HCT116 (cell line): ENCODE results near the gene BRD7.

Source experiments
- EZH2 ChIP-seq: fragments of 200-600 bp; sonication (generic); IDR thresholded peaks from 2 replicates; pipeline ENCODE4 v1.6.1; 2017; ENCODE audit warnings: antibody characterized with exemption, mixed run types
- FOSL1 ChIP-seq: IDR thresholded peaks from 2 replicates; pipeline ENCODE4 v1.6.1; 2012; ENCODE audit warnings: low read depth
- POLR2A ChIP-seq: IDR thresholded peaks from 2 replicates; pipeline ENCODE4 v1.7.0; 2011; ENCODE audit warnings: borderline replicate concordance; ENCODE audit not compliant: insufficient read depth, insufficient read length; ENCODE audit errors: extremely low read depth
- POLR2AphosphoS5 ChIP-seq: IDR thresholded peaks from 2 replicates; pipeline ENCODE4 v1.6.1; 2011; ENCODE audit warnings: mild to moderate bottlenecking, low read depth, low read length, moderate library complexity
- RAD21 ChIP-seq: IDR thresholded peaks from 2 replicates; pipeline ENCODE4 v1.6.1; 2012; ENCODE audit warnings: low read depth, mild to moderate bottlenecking
- TF ChIP-seq, protein P1 (sequence below), 3 experiments: fragments of 200-600 bp in 1 of 3; sonication (generic) in 1 of 3; IDR thresholded peaks in 2 of 3; conservative IDR thresholded peaks in 1 of 3; 2 replicates each; pipeline ENCODE4 v1.5.1; 2012 to 2017; ENCODE audit warnings: low read depth in 2 of 3, low read length in 2 of 3, antibody characterized with exemption in 1 of 3, borderline replicate concordance in 1 of 3, control low read depth in 1 of 3, mild to moderate bottlenecking in 1 of 3, mixed read lengths in 1 of 3, mixed run types in 1 of 3, moderate library complexity in 1 of 3; ENCODE audit not compliant: insufficient read depth in 1 of 3
- TF ChIP-seq, protein P2 (sequence below): IDR thresholded peaks from 2 replicates; pipeline ENCODE4 v1.6.1; 2012; ENCODE audit warnings: low read depth
- TF ChIP-seq, protein P3 (sequence below): IDR thresholded peaks from 2 replicates; pipeline ENCODE4 v1.6.1; 2012

DNA sequence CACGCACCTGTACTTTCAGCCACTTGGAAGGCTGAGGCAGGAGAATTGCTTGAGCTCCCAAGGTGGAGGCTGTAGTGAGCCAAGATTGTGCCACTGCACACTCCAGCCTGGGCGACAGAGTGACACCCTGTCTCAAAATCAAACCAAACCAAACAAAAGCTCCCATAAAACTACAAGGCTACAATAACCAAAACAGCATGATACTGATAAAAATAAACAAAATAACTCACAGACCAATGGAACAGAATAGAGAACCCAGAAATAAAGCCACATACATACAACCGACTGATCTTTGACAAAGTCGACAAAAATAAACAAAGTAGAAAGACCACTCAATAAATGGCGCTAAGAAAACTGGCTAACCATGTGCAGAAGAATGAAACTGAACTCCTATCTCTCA is 37.2 kb downstream of the BRD7 start:
- TF ChIP-seq POLR2AphosphoS5 = no peak
- TF ChIP-seq, protein P1, sequence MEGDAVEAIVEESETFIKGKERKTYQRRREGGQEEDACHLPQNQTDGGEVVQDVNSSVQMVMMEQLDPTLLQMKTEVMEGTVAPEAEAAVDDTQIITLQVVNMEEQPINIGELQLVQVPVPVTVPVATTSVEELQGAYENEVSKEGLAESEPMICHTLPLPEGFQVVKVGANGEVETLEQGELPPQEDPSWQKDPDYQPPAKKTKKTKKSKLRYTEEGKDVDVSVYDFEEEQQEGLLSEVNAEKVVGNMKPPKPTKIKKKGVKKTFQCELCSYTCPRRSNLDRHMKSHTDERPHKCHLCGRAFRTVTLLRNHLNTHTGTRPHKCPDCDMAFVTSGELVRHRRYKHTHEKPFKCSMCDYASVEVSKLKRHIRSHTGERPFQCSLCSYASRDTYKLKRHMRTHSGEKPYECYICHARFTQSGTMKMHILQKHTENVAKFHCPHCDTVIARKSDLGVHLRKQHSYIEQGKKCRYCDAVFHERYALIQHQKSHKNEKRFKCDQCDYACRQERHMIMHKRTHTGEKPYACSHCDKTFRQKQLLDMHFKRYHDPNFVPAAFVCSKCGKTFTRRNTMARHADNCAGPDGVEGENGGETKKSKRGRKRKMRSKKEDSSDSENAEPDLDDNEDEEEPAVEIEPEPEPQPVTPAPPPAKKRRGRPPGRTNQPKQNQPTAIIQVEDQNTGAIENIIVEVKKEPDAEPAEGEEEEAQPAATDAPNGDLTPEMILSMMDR (IDR thresholded peaks at IDR 0.05 in 2 of 3, conservative IDR thresholded peaks at IDR 0.05 in 1 of 3; ENCODE audit: borderline replicate concordance in 1 of 3, insufficient read depth in 1 of 3, low read depth in 2 of 3, low read length in 2 of 3) = no peak
- TF ChIP-seq FOSL1 = no peak
- no peak for TF ChIP-seq EZH2
- no peak for TF ChIP-seq RAD21
- TF ChIP-seq POLR2A = no peak
- TF ChIP-seq, protein P2, sequence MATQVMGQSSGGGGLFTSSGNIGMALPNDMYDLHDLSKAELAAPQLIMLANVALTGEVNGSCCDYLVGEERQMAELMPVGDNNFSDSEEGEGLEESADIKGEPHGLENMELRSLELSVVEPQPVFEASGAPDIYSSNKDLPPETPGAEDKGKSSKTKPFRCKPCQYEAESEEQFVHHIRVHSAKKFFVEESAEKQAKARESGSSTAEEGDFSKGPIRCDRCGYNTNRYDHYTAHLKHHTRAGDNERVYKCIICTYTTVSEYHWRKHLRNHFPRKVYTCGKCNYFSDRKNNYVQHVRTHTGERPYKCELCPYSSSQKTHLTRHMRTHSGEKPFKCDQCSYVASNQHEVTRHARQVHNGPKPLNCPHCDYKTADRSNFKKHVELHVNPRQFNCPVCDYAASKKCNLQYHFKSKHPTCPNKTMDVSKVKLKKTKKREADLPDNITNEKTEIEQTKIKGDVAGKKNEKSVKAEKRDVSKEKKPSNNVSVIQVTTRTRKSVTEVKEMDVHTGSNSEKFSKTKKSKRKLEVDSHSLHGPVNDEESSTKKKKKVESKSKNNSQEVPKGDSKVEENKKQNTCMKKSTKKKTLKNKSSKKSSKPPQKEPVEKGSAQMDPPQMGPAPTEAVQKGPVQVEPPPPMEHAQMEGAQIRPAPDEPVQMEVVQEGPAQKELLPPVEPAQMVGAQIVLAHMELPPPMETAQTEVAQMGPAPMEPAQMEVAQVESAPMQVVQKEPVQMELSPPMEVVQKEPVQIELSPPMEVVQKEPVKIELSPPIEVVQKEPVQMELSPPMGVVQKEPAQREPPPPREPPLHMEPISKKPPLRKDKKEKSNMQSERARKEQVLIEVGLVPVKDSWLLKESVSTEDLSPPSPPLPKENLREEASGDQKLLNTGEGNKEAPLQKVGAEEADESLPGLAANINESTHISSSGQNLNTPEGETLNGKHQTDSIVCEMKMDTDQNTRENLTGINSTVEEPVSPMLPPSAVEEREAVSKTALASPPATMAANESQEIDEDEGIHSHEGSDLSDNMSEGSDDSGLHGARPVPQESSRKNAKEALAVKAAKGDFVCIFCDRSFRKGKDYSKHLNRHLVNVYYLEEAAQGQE = no peak
- TF ChIP-seq, protein P3, sequence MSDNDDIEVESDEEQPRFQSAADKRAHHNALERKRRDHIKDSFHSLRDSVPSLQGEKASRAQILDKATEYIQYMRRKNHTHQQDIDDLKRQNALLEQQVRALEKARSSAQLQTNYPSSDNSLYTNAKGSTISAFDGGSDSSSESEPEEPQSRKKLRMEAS = no peak
